Gastroesophageal sphincter (tissue), 3 donors: ENCODE results near the gene PCDHGA1.

Experiments
- CTCF ChIP-seq, 4 experiments: fragments of 200-600 bp in 2 of 4; fragments of 450-650 bp in 2 of 4; sonication (generic) in 1 of 4; IDR thresholded peaks; one replicate each; pipeline ENCODE4 v1.5.1; 2017 to 2019; ENCODE audit warnings: antibody characterized with exemption in 4 of 4, mild to moderate bottlenecking in 2 of 4, moderate library complexity in 2 of 4
- EP300 ChIP-seq: sonication (generic); formaldehyde crosslinking; IDR thresholded peaks from one replicate; pipeline ENCODE4 v1.6.1; 2017; ENCODE audit warnings: antibody characterized with exemption, mild to moderate bottlenecking
- POLR2A ChIP-seq, 2 donors: fragments of 450-650 bp; IDR thresholded peaks; one replicate each; pipeline ENCODE4 v1.6.1; 2017; ENCODE audit warnings: antibody characterized with exemption in 2 of 2, mild to moderate bottlenecking in 2 of 2, moderate library complexity in 1 of 2
- POLR2AphosphoS5 ChIP-seq: sonication (generic); formaldehyde crosslinking; IDR thresholded peaks from one replicate; pipeline ENCODE4 v1.6.1; 2017; ENCODE audit warnings: antibody characterized with exemption

DNA sequence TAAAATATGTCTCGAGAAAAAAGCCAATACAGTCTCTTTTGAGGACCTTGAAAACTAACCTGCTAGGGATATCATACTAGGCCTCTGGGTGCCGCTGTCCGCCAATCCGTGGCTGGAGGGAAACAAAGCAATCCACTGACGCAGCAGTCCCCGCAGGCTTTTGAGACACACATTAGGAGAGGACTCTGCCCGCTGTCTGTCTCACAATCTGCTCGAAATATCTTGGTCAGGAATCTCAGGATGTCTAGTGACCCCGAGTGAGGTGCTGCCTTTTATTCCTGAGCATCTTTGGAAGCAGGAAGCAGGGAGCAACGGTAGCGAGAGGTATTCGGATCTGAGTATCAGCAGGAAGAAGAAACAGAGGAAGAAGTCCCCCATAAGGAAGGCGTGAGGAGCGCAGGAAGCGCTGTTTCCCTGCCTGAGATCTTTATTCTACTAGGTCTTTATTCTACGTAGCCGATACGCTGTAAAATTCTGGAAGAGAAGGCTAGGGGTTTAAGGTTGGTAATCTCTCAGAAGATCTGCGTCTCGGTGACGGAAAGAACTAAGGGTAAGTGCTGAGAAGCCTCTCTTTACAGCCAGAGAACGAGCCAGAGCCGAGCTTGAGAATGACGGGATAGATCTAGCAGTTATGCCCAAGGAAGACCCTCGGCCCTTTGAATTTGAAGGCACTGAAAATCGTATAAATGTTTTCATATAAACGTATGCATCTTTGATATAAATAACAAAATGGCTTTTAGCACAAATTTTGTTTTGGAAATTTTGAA, 4.0 kb upstream of the PCDHGA1 start:
- TF ChIP-seq EP300, result no peak
- TF ChIP-seq CTCF (IDR thresholded peaks at IDR 0.05), result peak; percentile 20 to 66 (median 40)
- TF ChIP-seq POLR2A (IDR thresholded peaks at IDR 0.05), result peak in 1 of 2 donors; percentile 16
- TF ChIP-seq POLR2AphosphoS5, result peak; percentile 37
